IMR-90 (cell line): ENCODE results near the gene ARRDC1. TPM values are rescaled to one million over a fixed set of nuclear protein-coding genes. Genes with fewer than 3 reads are reported as not detected.

Source experiments
- ATAC-seq: fragments of 200-7000 bp; cut with Tn5 transposase; 2 replicates; pipeline ENCODE4 v1.9.1; 2020; ENCODE audit warnings: low read depth, mild to moderate bottlenecking, moderate library complexity
- BruUV-seq: library from RNA; stranded (reverse); fragments of 400-500 nt; replicated peaks from 2 replicates; lab custom pipeline; 2021; lab: Mats Ljungman, UMichigan
- CTCF ChIA-PET: fragments of 300-600 bp; formaldehyde crosslinking; extraction: SDS; loops from one replicate; lab custom pipeline; 2021; ENCODE audit warnings: antibody characterized with exemption; lab: Yijun Ruan, JAX
- POLR2A ChIA-PET: fragments of 300-600 bp; sonication (Branson Sonifier 250); formaldehyde crosslinking; loops from one replicate; lab custom pipeline; 2022; ENCODE audit warnings: antibody characterized with exemption; ENCODE audit not compliant: unreplicated experiment; lab: Charles Lee
- DNase-seq: peaks from one replicate; pipeline ENCODE4 v3.0.0; 2013
- H2AFZ ChIP-seq: replicated peaks from 2 replicates; pipeline ENCODE3; 2013; ENCODE audit warnings: low read length, mild to moderate bottlenecking; ENCODE audit not compliant: poor library complexity
- H2AK5ac ChIP-seq: 2 replicates; pipeline ENCODE4 v1.6.1; 2013; ENCODE audit warnings: low read depth, low read length, inconsistent platforms
- H2AK9ac ChIP-seq: replicated peaks from 2 replicates; pipeline ENCODE3; 2013; ENCODE audit warnings: mild to moderate bottlenecking, low read depth, low read length, moderate library complexity; ENCODE audit not compliant: poor library complexity
- H2BK120ac ChIP-seq: 2 replicates; pipeline ENCODE4 v1.6.1; 2013; ENCODE audit warnings: low read depth, low read length, inconsistent platforms
- H2BK15ac ChIP-seq: 3 replicates; pipeline ENCODE4 v1.6.1; 2013; ENCODE audit warnings: low read depth, low read length, inconsistent platforms
- H2BK20ac ChIP-seq: 2 replicates; pipeline ENCODE4 v1.6.1; 2013; ENCODE audit warnings: low read depth, mild to moderate bottlenecking, inconsistent platforms, low read length, moderate library complexity
- H2BK5ac ChIP-seq: 2 replicates; pipeline ENCODE4 v1.6.1; 2013; ENCODE audit warnings: mild to moderate bottlenecking, low read depth, low read length, inconsistent platforms; ENCODE audit not compliant: poor library complexity, severe bottlenecking
- H3K14ac ChIP-seq: replicated peaks from 2 replicates; pipeline ENCODE4 v1.6.1; 2013; ENCODE audit warnings: low read depth, low read length, inconsistent platforms
- H3K18ac ChIP-seq: 2 replicates; pipeline ENCODE4 v1.6.1; 2013; ENCODE audit warnings: low read depth, low read length, control low read depth
- H3K23ac ChIP-seq: 2 replicates; pipeline ENCODE4 v1.6.1; 2013; ENCODE audit warnings: low read depth, low read length, inconsistent platforms
- H3K27ac ChIP-seq: 2 replicates; pipeline ENCODE4 v1.5.1; 2013; ENCODE audit warnings: mild to moderate bottlenecking, control low read depth, low read length; ENCODE audit not compliant: insufficient read depth
- H3K27me3 ChIP-seq: 2 replicates; pipeline ENCODE4 v1.6.1; 2013; ENCODE audit warnings: low read length; ENCODE audit not compliant: control insufficient read depth, insufficient read depth
- H3K36me3 ChIP-seq: 2 replicates; pipeline ENCODE4 v1.6.1; 2013; ENCODE audit warnings: low read length, mixed read lengths; ENCODE audit not compliant: control insufficient read depth, insufficient read depth
- H3K4ac ChIP-seq: 2 replicates; pipeline ENCODE4 v1.6.1; 2013; ENCODE audit warnings: low read depth, low read length, inconsistent platforms
- H3K4me1 ChIP-seq: 2 replicates; pipeline ENCODE4 v1.6.1; 2013; ENCODE audit warnings: low read length, mixed read lengths; ENCODE audit not compliant: control insufficient read depth, insufficient read depth
- H3K4me2 ChIP-seq: 2 replicates; pipeline ENCODE4 v1.6.1; 2013; ENCODE audit warnings: low read depth, mild to moderate bottlenecking, control low read depth, low read length, moderate library complexity
- H3K4me3 ChIP-seq: 2 replicates; pipeline ENCODE4 v1.5.1; 2013; ENCODE audit warnings: low read depth, mild to moderate bottlenecking, control low read depth, low read length, moderate library complexity; ENCODE audit not compliant: insufficient read depth
- H3K56ac ChIP-seq: 2 replicates; pipeline ENCODE4 v1.6.1; 2013; ENCODE audit warnings: low read length, inconsistent platforms; ENCODE audit not compliant: insufficient read depth; ENCODE audit errors: extremely low read depth
- H3K79me1 ChIP-seq, 2 experiments: 2 replicates each; pipeline ENCODE4 v1.6.1; 2013; ENCODE audit warnings: low read length in 2 of 2, inconsistent platforms in 1 of 2, low read depth in 1 of 2
- H3K9ac ChIP-seq: 2 replicates; pipeline ENCODE4 v1.6.1; 2013; ENCODE audit warnings: low read depth, low read length, control low read depth
- H3K9me1 ChIP-seq: 2 replicates; pipeline ENCODE4 v1.6.1; 2013; ENCODE audit warnings: low read length, inconsistent platforms; ENCODE audit not compliant: insufficient read depth
- H3K9me3 ChIP-seq: 2 replicates; pipeline ENCODE4 v1.6.1; 2013; ENCODE audit warnings: low read length; ENCODE audit not compliant: control insufficient read depth, insufficient read depth
- H4K20me1 ChIP-seq: 2 replicates; pipeline ENCODE4 v1.6.1; 2013; ENCODE audit warnings: low read length, inconsistent platforms; ENCODE audit not compliant: insufficient read depth
- H4K5ac ChIP-seq: 2 replicates; pipeline ENCODE4 v1.6.1; 2013; ENCODE audit warnings: mild to moderate bottlenecking, low read depth, low read length, control low read depth
- H4K8ac ChIP-seq, 2 experiments: 2 replicates each; pipeline ENCODE4 v1.6.1; 2013; ENCODE audit warnings: low read depth in 2 of 2, low read length in 2 of 2, control low read depth in 1 of 2, inconsistent platforms in 1 of 2
- H4K91ac ChIP-seq: 2 replicates; pipeline ENCODE4 v1.6.1; 2013; ENCODE audit warnings: low read depth, low read length, inconsistent platforms; ENCODE audit not compliant: insufficient read depth
- CHD1 ChIP-seq: IDR thresholded peaks from 2 replicates; pipeline ENCODE4 v1.6.1; 2012; ENCODE audit warnings: low read depth, low read length, improper control_type of control experiment
- MXI1 ChIP-seq: IDR thresholded peaks from 2 replicates; pipeline ENCODE4 v1.6.1; 2012; ENCODE audit warnings: low read depth, mild to moderate bottlenecking, low read length, moderate library complexity, borderline replicate concordance
- NFE2L2 ChIP-seq: fragments of 150-350 bp; IDR thresholded peaks from 2 replicates; pipeline ENCODE4 v1.6.1; 2016; ENCODE audit warnings: low read depth, mild to moderate bottlenecking, low read length
- POLR2A ChIP-seq: IDR thresholded peaks from 2 replicates; pipeline ENCODE4 v1.6.1; 2012; ENCODE audit warnings: mild to moderate bottlenecking, low read depth, low read length
- RCOR1 ChIP-seq: IDR thresholded peaks from 2 replicates; pipeline ENCODE4 v1.6.1; 2012; ENCODE audit warnings: mild to moderate bottlenecking, low read length, improper control_type of control experiment; ENCODE audit not compliant: insufficient replicate concordance
- WGBS, 2 experiments: methylation state at CpG; one replicate each; pipeline versions ENCODE4 v1.1.5 to v1.1.7; 2013; ENCODE audit warnings: missing lambda C conversion rate in 2 of 2; ENCODE audit not compliant: insufficient read length in 1 of 2; ENCODE audit errors: extremely low coverage in 2 of 2; 5-methylcytosine and 5-hydroxymethylcytosine counted together
- dilution Hi-C: fragments of 300-500 bp; cut with HindIII; formaldehyde crosslinking; loops from one replicate; pipeline ENCODE4 v1.14.3; 2018; ENCODE audit warnings: low sequenced_read_pairs; ENCODE audit not compliant: unreplicated experiment
- in situ Hi-C: fragments of 300-500 bp; cut with MboI; formaldehyde crosslinking; loops from 3 replicates; pipeline ENCODE4 v1.14.3; 2019; ENCODE audit warnings: low sequenced_read_pairs, inconsistent platforms, mixed read lengths
- intact Hi-C: fragments of 100-400 bp; cut with micrococcal nuclease; formaldehyde crosslinking; loops from 2 replicates; pipeline ENCODE4 v1.10.0; 2022
- polyA plus RNA-seq, 3 experiments: library from polyadenylated mRNA; depleted of rRNA; stranded (reverse); fragments of >200 nt; gene quantifications; 2 replicates each; pipeline ENCODE4 v1.2.3, GENCODE V29; 2012; ENCODE audit warnings: low replicate concordance in 1 of 3
- total RNA-seq: library from RNA; depleted of rRNA; stranded (reverse); fragments of >200 nt; gene quantifications from 2 replicates; pipeline ENCODE4 v1.2.3, GENCODE V29; 2012

ARRDC1 gene
- total and polyA plus RNA-seq, 2 of the 4 experiments (the other 2 are of a cell fraction): 7.7 to 41.4 TPM

- ATAC-seq (peak; percentile 6), DNase-seq (no peak)
- Histone ChIP-seq H2BK5ac (no peak overlapping the region), H3K27me3 (peaks cover 5% of the 10 kb centered on the region; the same call in 1 of the 2 replicates), H4K91ac (no peak overlapping the region; the same call in 1 of the 2 replicates), H2BK15ac (no peak overlapping the region), H2BK20ac (no peak overlapping the region), H3K4me2 (peak overlapping the region; percentile 88), H2BK120ac (no peak overlapping the region), H3K4me1 (peaks cover 15% of the 10 kb centered on the region), H4K8ac (0 out of 4 replicates have a peak overlapping the region, but pooled peaks of 1 of the 2 experiments have one; percentile 39), H4K5ac (no peak overlapping the region), H3K4me3 (peak overlapping the region; percentile 84), H3K23ac (0 out of 2 replicates have a peak overlapping the region, but pooled peaks have one; percentile 0), H3K9me1 (0 out of 2 replicates have a peak, but pooled peaks cover 3% of the 10 kb centered on the region), H2AK5ac (no peak overlapping the region), H2AFZ (peak overlapping the region; percentile 96), H3K79me1 (peaks cover 6 to 35% of the 10 kb centered on the region in 2 experiments; a peak in 3 of 4 replicates), H3K14ac (no peak overlapping the region), H3K36me3 (no peaks in the 10 kb centered on the region), H3K27ac (no peak overlapping the region; the same call in 1 of the 2 replicates), H3K18ac (no peak overlapping the region), H3K4ac (no peak overlapping the region), H2AK9ac (peak overlapping the region; percentile 92), H3K9ac (peak overlapping the region; percentile 80), H3K56ac (no peak overlapping the region), H4K20me1 (peaks cover 19% of the 10 kb centered on the region), H3K9me3 (no peaks in the 10 kb centered on the region)
- intact Hi-C loops (no loop called here), dilution Hi-C loops (no loop called here), in situ Hi-C loops (no loop called here)
- WGBS, 2 experiments: 9% methylated on average over 35 of the region's 57 CpGs; no CpG with 5 or more reads in 1 of the 2 experiments
- CTCF ChIA-PET: no interaction called here
- POLR2A ChIA-PET: no interaction called here
- no TSS peak for BruUV-seq
- TF ChIP-seq RCOR1 (peak; percentile 25), POLR2A (no peak; the same call in 1 of the 2 replicates), NFE2L2 (no peak), MXI1 (no peak), CHD1 (0 out of 2 replicates have a peak, but pooled peaks have one; percentile 52)
Measured at GRCh38 chr9:137606005-137606621, 627 bp downstream of the ARRDC1 start.
